ENCODE data around the gene PILRA.
"Not testable (repeated sequence)": the region's sequence is repeated elsewhere in the genome, so short reads cannot be mapped to it uniquely, and the experiment has no call there.

PILRA gene

DNA sequence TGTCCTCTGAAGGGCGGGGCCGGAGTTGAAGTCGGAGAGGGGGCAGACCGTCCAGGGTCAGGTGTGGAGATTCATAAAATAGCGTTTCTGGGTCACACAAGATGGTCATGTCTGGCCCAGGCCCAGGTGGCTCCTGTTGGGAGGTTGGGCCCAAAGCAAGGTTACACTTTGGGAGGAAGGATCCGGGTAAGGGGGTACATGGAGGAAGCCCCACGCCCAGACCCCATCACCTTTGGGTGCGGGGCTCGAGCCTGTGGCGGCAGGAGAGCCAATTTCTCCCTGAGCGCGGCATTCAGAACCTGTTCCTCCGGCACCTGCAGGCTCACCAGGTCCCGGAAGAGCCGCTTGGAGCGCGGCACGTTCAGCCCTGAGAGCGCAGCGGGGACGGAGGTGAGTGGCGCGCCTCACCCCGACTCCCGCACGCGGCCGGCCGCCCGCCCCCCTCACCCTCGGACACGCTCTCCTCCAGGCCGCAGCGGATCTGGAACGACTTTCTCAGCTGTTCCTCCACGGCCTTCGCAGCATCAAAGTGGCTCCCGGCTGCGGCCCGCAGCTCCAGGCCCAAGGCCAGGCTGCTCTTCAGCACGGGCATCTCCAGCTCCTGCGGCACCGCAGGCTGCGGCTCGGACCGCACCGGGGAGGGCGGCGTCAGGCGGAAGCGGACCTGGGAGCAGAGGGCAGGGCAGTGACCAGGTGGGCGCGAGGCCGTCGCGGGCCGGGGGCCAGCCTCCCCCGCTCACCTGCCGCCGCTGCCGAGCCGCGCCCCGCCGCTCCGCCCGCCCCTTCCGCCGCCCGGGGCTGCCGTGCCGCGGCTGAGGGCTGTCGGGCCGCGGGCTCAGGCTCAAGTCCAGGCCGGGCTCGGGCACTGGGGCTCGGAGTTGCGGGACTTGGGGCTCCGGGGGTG, 62.4 kb downstream of the PILRA start:
- DNase-seq: no peak

DNA sequence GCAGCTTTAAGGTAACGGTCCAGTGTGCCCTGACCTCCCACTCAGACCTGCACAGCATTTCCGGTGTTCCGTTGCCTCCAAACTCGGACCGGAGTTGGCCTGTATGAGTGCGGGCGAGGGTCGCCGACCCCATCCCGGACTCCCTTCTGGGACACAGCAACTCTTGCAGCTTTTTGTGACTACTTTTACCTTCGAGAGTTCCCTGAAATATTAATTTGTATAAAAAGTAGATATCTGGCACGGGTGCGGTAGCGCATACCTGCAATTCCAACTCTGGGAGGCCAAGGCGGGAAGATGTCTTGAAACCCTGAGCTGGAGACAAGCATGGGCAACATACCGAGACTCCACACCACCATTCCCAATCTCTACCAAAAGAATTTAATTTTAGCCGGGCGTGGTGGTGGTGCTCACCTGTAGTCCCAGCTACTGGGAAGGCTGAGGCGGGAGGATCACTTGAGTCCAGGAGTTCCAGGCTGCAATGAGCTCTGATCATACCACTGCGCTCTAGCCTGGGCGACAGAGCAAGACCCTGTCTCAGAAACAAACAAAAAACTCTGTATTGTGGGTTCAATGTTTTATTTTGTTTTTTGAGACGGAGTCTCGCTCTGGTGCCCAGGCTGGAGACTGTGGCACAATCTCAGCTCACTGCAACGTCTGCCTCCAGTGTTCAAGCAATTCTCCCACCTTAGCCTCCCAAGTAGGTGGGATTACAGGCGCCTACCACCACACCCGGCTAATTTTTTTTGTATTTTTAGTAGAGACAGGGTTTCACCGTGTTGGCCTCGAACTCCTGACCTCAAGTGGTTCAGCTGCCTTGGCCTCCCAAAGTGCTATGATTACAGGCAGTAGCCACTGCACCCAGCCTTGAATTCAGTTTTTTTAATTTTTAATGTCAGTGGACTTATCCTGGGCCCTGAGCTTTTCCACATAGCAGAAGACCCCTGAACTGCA, 64.1 kb downstream of the PILRA start:
- DNase-seq: no peak

DNA sequence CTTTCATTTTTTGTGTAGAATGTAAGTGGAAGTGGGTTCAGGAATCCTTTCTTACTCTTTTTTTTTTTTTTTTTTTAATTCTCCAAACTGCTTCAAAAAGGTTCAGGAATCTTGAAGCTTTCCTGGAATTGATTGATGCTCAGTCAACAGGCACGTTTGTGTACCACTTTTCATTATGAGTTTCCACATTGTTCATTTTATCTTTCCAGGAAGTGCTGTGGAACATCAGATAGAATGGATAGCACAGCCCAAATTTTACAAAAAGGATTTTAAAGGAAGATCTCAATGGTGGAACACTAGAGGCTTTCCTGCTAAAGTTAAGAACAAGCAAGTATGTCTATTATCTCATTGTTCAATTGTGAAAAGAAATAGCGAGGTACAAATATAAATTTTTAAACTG, 64.9 kb downstream of the PILRA start:
- DNase-seq: no peak

DNA sequence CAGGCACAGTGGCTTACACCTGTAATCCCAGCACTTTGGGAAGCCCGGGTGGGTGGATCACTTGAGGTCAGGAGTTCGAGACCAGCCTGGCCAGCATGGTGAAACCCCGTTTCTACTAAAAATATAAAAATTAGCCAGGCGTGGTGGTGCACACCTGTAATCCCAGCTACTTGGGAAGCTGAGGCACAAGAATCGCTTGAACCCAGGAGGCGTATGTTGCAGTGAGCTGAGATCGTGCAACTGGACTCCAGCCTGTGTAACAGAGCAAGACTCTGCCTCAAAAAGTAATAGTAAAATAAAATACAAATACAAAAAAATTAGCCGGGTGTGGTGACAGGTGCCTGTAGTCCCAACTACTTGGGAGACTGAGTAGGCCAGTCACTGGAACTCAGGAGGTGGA, 65.4 kb downstream of the PILRA start:
- not testable (repeated sequence) for DNase-seq

DNA sequence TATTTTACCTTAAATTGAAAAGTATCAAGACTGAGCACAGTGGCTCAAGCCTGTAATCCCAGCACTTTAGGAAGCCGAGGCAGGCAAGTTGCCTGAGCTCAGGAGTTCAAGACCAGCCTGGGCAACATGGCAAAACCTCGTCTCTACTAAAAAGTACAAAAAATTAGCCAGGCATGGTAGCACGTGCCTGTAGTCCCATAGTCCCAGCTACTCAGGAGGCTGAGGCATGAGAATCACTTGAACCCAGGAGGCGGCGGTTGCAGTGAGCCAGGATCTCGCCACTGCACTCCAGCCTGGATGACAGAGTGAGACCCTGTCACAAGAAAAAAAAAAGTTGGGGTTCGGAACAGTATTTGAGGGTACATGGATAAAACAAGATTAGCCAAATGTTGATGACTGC, 66.0 kb downstream of the PILRA start:
- DNase-seq: not testable (repeated sequence)

DNA sequence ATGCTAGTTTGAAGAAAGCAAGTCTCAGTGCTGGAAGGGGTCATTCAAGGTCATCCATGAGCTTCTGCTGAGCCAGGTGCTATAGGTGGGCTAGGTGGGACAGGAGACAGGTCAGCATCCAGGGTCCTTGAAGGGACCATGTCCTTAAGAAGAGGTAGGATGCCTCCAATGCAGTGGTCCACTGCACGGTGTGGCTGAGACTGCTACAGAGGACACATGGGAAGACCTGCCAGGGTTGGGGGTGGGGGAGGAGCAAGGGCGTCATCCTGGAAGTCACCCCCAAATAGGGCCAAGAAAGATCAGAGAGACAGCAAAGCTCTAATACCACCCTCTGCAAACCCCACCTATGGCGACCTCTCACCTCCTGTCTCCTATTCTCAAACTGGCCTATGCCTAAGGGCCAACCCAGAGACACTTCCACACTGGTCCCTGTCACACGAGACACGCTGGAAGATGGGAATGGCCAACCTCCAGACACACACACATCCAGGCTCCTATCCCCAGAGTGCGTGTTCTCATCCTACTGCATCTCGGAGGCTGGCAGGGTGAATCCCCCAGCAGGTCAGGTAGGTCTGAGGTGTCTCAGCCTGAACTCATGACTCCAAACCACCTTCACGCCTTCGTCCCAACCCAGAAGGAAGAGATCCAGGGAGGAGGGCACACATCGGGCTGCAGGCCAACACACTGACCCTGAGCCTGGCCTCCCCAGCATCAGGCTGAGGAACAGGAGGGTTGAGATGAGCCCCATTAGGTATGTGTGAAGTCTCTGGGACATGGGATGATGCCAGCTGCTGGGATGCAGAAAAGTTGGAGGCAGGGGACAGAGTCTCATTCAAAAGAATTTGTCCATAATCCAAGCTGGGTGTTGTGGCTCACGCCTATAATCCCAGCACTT, 68.6 kb downstream of the PILRA start:
- no peak for DNase-seq

DNA sequence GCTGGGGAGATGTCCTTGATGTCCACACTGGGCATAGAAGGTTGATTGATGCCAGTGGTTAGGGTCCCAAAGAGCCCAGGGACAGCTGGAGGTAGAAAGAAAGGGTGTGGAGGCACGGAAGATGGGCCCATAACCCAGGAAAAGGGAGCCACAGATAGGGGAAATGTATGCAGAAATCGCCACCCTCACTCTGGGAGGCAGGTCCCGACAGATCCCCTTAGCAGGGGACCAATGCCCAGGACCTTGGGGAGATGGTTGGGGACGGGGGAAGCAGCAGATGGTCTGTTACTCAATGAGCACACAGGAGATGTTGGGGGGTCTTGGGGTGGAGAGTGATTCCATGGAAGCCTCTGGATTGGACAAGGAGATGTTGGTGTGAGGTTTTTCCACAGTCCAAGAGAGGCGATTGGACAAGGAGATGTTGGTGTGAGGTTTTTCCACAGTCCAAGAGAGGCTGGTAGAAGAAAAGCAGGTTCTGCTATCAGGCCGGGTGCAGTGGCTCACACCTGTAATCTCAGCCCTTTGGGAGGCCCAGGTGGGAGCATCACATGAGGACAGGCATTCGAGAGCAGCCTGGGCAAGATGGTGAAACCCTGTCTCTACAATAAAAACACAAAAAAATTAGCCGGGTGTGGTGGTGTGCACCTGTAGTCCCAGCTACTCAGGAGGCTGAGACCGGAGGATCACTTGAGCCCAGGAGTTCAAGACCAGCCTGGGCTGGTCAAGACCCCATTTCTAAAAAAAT, 70.0 kb downstream of the PILRA start:
- no peak for DNase-seq

DNA sequence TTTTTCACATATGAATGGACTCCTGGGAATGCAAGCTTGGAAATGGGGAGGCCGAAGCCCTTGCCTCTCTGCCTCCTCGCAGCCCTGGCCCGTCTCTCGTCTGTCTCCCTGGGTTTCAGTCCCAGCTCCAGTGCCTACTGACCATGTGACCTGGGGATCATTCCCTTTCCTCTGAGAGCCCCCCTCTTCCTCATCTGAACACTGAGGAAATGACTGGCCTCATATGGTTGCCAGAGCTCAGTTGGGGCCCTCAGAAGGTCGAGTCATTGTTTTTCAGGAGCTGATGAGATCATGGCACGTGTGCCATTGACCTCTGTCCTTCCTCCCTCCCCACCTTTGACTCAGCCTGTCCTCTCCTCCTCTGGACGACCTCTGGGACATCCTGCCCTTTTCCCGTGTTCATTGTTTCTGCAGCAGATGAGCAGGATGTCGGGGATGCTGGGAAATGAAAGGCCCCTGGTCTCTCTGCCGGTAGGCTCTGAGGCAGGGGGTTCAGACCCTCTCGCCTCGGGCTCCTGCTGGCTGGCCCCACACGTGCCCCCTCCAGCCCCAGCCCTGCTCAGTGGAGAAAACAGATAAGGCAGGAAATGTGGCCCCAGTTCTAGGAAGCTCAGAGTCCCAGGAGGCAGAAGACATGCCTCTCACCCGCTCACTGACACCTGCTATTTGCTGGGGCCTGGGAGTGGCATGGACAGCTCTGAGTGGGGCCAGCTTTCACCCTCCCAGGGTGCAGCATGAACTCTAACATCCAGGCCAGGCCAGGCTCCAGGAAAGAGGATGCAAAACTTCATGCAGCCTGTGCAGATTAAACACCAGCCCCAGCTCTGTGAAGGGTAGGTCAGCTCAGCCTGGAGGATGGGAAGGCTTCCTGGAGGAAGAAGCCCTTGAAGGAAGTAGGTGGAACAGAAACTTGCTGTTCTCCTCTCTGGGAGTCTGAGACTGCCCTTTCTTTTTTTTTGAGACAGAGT, 71.3 kb downstream of the PILRA start:
- DNase-seq: no peak

DNA sequence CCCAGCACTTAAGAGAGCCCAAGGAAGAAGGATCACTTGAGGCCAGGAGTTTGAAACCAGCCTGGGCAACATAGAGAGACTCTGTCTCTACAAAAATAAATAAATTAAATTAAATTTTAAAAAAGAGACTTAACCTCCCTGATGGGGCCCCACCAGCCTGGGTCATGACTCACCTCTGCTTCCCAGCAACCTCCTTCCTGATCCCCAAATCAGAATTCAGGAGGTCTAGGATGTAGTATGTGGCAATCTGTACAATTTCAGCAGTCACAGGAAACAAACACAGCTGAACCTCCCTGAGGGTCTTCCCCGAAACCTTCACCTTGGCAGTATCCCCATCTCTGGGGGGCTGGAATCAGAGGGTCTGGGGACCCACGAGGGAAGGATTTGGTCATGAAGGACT, 72.8 kb downstream of the PILRA start:
- DNase-seq: no peak

DNA sequence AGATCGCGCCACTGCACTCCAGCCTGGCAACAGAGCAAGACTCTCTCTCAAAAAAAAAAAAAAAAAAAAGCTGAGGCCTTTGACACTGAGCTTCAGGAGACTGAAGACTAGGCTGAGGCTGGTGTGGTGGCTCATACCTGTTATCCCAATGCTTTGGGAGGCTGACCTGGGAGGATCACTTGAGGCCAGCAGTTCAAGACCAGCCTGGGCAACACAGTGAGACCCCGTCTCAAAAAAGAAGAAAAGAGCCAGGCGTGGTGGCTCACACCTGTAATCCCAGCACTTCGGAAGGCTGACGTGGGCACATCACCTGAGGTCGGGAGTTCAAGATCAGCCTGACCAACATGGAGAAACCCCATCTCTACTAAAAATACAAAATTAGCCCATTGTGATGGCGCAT, 74.1 kb downstream of the PILRA start:
- not testable (repeated sequence) for DNase-seq

DNA sequence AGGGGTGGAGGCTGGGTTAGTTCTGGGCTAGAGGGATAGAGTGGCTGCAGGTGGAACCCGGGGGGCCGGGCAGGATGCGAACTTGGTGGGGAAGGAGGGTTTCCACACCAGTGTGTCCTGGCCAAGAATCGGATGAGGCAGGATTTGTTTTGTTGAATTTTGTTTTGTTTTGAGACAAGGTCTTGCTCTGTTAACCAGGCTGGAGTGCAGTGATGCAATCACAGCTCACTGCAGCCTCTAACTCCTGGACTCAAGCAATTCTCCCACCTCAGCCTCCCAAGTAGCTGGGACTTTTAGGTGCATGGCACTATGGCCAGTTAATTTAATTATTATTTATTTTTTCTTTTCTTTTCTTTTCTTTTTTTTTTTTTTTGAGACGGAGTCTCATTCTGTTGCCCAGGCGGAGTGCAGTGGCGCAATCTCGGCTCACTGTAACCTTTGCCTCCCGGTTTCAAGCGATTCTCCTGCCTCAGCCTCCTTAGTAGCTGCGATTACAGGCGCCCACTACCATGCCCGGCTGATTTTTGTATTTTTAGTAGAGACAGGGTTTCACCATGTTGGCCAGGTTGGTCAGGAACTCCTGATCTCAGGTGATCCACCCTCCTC, 76.0 kb downstream of the PILRA start:
- no peak for DNase-seq
